ENCODE results near the gene FARP1.

Gene FARP1

DNA sequence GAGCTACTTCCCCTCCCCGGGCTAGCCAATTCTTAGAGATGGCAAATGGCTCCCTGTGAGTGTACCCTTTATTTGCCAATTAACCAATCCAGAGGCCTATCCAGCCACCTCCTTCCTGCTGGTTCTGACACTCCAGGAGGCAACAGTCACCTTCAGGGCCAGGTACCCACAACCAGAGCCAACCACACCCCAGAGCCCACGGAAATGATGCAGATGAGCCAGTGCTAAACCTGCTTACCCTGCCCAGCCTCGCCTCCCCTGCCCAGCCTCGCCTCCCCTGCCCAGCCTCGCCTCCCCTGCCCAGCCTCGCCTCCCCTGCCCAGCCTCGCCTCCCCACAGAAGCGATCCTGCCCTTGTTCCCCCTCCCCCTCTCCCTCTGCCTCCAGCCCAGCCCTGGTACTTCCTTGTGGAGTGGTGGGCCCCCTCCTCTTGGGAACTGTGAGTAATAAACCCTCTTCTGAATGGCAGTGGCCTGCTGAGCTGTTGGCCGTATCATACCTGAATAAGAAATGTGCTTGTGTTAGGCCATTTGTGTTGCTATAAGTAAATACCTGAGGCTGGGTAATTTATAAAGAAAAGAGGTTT is 207.9 kb downstream of the FARP1 start:
- TF ChIP-seq, protein P1, sequence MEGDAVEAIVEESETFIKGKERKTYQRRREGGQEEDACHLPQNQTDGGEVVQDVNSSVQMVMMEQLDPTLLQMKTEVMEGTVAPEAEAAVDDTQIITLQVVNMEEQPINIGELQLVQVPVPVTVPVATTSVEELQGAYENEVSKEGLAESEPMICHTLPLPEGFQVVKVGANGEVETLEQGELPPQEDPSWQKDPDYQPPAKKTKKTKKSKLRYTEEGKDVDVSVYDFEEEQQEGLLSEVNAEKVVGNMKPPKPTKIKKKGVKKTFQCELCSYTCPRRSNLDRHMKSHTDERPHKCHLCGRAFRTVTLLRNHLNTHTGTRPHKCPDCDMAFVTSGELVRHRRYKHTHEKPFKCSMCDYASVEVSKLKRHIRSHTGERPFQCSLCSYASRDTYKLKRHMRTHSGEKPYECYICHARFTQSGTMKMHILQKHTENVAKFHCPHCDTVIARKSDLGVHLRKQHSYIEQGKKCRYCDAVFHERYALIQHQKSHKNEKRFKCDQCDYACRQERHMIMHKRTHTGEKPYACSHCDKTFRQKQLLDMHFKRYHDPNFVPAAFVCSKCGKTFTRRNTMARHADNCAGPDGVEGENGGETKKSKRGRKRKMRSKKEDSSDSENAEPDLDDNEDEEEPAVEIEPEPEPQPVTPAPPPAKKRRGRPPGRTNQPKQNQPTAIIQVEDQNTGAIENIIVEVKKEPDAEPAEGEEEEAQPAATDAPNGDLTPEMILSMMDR (IDR thresholded peaks at IDR 0.05; ENCODE audit: control extremely low read depth, extremely low read depth, low read depth, missing control alignments): no peak
- ChIA-PET POLR2A (no interaction called here), CTCF (interaction anchor here (1.5 kb wide), 1 partner anchor 73 kb away, joined by 3 read pairs; no protein-coding TSS in a partner anchor)
- no peak for DNase-seq (ENCODE audit: extremely low spot score)

DNA sequence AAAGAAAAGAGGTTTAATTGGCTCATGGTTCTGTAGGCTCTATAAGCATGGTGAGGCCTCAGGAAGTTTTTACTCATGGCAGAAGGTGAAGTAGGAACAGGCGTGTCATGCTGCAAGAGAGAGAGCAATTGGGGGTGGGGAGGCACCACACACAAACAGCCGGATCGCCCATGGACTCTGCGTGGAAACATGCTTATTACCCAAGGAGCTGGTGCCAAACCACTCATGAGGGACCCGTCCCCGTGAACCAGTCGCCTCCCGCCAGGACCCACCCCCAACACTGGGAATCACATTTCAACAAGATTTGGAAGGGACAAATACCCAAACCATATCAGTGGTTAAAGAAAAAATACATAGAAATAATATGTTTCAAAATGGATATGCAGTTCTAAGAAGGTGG is 208.7 kb downstream of the FARP1 start:
- ChIA-PET CTCF (no interaction called here), POLR2A (no interaction called here)
- TF ChIP-seq, protein P1 (IDR thresholded peaks at IDR 0.05; ENCODE audit: control extremely low read depth, extremely low read depth, low read depth, missing control alignments): no peak
- no peak for DNase-seq (ENCODE audit: extremely low spot score)

DNA sequence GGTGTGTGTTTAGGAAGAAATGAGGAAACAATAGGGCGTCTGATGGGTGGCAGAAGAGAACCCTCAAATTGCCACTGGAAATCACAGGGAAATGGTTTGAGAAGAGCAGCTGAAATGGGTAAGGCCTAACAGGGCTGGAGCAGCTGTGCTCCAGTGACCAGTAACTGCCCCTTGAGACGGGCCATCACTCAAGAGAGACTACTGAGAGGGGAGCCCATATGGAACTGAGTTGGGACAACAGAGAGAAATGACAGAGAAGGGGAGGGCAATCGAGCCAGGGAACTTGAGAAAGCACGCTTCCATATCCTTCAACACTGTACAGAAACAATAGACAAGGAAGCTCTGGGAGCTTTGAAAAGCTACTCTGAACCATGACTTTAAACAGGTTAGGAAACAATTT is 209.3 kb downstream of the FARP1 start:
- TF ChIP-seq, protein P1 (IDR thresholded peaks at IDR 0.05; ENCODE audit: control extremely low read depth, extremely low read depth, low read depth, missing control alignments): no peak
- CTCF ChIA-PET: interaction anchor here (1.2 kb wide), 1 partner anchor 16 kb away, joined by 3 read pairs; no protein-coding TSS in a partner anchor
- no peak for DNase-seq (ENCODE audit: extremely low spot score)
- POLR2A ChIA-PET: no interaction called here

DNA sequence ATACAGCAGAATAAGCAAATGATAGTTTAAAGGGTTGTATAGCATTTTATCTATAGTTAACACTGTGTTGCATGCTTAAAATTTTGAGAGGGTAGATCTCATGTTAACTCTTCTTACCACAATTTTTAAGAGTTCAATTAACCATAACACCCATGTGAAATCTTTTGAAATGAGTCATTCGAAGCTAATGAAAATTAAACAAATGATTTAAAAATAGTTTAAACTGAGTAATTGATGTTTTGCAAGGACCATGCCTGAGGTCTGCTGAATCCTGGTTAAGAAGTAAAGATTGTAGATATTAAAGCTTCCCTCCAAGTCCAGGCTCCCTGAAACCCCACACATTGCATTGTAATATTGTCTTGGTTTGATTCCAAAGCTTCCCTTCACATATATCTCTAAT is 210.9 kb downstream of the FARP1 start:
- TF ChIP-seq, protein P1 (IDR thresholded peaks at IDR 0.05; ENCODE audit: control extremely low read depth, extremely low read depth, low read depth, missing control alignments): no peak
- ChIA-PET POLR2A (no interaction called here), CTCF (interaction anchor here (0.9 kb wide), 1 partner anchor 15 kb away, joined by 4 read pairs; no protein-coding TSS in a partner anchor)
- DNase-seq (ENCODE audit: extremely low spot score): no peak

DNA sequence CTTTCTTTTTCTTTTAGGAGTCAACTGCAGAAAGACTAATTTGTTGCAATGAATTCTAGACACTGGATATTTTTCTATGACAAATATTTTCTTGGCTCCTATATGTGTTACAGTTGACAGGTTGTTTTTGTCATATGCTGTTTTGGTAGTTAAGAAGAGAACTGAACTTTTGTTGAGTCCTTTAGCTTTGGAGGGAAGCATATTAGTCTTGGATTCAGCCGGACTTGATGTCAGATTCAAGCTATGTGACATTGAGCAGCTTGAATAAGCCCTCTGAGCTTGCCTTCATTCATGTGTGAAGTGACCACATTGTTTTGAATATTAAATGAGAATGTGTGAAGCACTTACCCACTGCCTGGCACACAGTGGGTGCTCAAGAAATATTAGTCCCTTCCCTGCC is 216.0 kb downstream of the FARP1 start:
- ChIA-PET CTCF (no interaction called here), POLR2A (no interaction called here)
- DNase-seq (ENCODE audit: extremely low spot score): no peak
- TF ChIP-seq, protein P1 (IDR thresholded peaks at IDR 0.05; ENCODE audit: control extremely low read depth, extremely low read depth, low read depth, missing control alignments): no peak

DNA sequence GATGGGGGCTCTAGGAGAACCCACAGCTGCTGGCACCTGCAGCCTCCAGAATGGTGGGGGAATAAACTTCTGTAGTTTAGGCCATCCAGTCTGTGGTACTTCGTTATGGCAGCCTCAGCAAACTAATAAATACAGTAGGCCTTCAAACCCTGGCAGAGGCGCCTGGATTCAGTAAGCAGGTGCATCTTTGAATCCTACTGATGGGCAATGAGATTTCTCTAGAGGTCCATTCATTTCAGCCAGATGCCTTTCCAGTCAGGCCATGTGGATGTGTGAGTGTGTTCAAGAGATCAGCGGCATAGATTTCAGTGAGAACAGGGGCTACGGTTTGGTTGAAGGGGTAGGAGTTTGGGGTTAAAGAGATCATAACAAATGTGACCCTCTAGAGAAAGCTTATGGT is 217.7 kb downstream of the FARP1 start:
- POLR2A ChIA-PET: no interaction called here
- CTCF ChIA-PET: no interaction called here
- TF ChIP-seq, protein P1 (IDR thresholded peaks at IDR 0.05; ENCODE audit: control extremely low read depth, extremely low read depth, low read depth, missing control alignments): no peak
- DNase-seq (ENCODE audit: extremely low spot score): no peak
